ENCODE results near the gene WRAP73. TPM values are rescaled to one million over a fixed set of nuclear protein-coding genes. Genes with fewer than 3 reads are reported as not detected.

Gene WRAP73
- polyA plus RNA-seq, 3 donors, result 19.0 to 21.9 (median 21.9) TPM

DNA sequence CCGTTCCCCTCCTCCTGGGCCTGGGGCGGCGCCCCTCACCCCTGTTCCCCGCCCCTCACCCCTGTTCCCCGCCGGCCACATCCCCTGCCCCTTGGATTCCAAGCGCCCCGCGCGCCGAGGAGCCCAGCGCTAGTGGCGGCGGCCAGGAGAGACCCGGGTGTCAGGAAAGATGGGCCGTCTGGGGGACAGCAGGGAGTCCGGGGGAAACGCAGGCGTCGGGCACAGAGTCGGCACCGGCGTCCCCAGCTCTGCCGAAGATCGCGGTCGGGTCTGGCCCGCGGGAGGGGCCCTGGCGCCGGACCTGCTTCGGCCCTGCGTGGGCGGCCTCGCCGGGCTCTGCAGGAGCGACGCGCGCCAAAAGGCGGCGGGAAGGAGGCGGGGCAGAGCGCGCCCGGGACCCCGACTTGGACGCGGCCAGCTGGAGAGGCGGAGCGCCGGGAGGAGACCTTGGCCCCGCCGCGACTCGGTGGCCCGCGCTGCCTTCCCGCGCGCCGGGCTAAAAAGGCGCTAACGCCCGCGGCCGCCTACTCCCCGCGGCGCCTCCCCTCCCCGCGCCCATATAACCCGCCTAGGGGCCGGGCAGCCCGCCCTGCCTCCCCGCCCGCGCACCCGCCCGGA, 2.1 kb upstream of the WRAP73 start, which contains the start of gene TP73:
Gene TP73, plus strand, starts transcription at position 587 of the 618 bp plus-strand sequence. CDS start 29,850 bp downstream, outside the sequence.
- no peak for DNase-seq

DNA sequence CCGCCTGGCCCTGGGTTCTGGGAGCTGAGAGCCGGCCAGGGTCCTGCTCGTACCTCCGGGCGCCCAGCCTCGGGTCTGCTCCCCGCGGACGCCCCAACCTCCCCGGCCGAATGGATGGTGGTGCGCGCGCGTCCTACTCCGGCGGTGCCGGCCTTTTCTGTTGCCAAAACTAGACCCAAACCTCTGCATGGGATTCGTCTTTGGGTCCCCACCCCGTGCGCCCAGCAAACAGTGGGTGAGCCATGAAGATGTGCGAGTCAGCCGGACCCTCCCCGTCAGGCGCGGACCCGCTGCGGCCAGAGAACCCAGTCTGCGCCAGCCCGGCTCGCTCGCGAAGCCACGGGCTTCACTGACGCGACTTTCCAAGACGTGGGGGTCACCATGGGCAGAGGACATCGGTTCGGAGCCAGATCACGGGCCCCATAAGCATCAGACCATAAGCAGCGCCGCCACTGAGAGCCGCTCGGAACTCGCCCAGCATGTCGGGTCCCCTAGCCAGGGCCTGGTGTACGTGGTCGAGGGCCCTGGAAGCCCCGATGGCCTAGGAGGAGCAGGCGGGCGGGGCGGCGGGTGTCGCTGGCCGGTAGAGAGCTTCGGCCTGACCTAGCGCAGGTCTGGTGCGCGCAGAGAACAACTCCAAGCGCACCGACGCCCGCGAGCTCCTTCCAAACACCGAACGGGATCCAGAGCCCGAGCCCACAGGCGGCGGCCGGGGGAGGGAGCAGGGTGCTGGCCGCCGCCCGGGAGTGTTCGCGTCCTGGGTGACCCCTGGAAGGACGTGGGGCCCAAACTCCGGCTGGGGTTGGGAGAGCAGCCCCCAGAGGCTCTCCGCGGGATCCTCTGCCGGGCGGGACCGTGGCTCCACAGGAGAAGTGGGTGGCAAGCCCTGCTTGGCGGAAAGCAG, 1.4 kb upstream of the WRAP73 start:
- DNase-seq, result no peak

DNA sequence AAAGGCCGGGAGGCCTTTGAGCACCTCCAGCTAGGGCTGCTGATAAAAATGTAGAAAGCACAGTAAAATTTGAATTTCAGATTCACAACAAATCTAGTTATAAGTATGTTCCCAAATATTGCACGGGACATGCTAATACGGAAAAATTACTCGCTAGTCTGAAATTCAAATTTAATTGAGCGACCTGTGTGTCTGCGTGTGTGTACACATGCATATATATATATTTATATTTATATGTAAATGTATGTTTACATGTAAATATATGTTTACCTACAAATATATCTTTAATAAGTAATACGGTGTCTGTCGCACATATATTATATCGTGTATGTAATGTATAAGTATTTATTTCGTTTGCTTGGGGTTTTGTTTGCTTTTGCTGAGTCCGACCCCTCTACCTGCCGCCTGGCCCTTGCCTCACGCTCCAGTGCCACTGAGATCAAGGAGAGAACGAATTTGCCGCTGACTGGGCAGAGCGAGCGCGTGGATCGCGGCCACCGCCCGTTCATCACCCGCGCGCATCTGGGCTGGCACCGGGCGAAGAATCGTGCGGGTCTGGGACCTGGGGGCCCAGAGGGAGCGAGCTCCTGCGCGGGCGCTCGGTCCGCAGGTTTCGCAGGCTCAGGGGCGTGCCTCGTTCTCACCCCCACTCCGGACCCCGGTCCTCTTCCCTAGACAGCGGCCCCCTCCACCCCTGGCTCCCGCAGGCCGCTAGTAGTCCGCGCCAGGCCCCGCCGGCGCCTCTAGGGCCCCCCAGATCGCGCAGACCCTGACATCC, 534 bp upstream of the WRAP73 start:
- DNase-seq, result no peak

DNA sequence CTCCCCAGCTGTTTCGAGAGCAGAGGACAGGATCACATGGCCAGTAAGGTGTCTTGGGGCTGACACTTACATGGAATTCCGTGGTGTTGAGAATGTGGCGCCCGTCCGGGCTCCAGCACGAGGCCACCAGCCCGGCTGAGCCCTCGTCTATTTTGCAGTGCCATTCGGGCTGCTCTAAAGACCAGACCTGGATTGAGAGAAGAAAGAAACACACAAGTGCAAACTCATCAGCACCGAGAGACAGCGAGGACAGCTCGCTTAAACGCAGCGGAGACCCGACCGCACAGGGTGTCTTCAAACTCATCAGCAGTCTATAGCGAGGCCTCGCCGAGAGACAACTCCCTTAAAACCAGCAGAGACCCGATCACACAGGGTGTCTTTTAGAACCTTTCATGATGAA, 3.3 kb downstream of the WRAP73 start:
- no peak for DNase-seq

DNA sequence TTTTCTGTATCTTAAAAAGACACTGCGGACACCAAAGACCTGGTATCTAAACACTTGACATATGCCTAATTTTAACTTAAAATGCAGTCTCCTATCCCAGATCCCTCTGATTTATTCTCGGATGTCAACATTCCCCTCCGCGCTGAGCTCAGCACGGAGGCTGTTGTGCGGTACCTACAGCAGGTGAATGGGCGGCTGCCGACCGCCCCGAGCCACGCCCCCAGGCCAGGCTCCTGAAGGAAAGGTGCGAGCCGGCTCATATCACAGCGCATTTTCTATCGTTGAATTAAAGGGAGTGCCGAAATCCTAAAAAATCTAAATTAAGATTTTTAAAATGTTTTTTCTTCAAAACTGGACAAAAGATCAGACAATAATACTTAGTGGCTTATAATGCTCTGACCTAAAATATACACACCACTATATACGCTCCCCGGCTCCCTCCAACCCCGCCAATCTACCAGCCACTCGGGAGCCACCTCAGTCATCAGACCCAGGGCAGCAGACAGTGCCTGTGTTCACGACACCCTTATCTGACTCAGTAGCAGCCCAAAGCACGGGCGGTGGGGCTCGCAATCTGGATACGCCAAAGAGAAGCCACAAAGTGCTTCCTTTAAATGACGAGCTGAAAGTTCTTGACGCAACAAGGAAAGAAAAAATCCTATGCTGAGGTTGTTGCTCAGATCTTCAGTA, 4.1 kb downstream of the WRAP73 start:
- DNase-seq, result no peak

DNA sequence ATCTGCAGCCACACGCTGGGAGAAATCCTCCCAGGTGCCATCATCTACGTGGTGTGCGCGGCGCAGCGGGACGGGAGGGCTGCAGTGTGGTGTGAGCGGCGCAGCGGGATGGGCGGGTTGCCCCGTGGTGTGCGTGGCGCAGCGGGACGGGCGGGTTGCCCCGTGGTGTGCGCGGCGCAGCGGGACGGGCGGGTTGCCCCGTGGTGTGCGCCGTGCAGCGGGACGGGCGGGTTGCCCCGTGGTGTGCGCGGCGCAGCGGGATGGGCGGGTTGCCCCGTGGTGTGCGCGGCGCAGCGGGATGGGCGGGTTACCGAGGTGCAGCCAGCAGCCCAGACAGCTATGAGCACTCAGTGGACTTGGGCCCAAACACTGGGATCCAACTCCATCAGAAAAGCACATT, 4.7 kb downstream of the WRAP73 start:
- DNase-seq, result no peak

DNA sequence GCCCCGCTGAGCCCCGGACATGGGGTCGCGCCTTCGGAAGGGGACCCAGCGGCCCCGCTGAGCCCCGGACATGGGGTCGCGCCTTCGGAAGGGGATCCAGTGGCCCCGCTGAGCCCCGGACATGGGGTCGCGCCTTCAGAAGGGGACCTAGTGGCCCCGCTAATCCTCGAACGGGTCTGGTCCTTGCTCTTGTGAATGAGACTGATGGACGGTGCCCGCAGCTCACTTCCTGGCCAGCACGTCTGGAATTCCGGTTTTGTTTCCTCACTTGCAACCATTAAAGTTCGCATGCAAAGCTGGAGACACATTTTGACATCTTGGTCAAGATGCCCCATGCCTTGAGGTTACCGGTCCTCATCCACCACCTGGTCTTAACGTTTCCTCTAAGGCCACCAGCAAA, 5.6 kb downstream of the WRAP73 start:
- no peak for DNase-seq

DNA sequence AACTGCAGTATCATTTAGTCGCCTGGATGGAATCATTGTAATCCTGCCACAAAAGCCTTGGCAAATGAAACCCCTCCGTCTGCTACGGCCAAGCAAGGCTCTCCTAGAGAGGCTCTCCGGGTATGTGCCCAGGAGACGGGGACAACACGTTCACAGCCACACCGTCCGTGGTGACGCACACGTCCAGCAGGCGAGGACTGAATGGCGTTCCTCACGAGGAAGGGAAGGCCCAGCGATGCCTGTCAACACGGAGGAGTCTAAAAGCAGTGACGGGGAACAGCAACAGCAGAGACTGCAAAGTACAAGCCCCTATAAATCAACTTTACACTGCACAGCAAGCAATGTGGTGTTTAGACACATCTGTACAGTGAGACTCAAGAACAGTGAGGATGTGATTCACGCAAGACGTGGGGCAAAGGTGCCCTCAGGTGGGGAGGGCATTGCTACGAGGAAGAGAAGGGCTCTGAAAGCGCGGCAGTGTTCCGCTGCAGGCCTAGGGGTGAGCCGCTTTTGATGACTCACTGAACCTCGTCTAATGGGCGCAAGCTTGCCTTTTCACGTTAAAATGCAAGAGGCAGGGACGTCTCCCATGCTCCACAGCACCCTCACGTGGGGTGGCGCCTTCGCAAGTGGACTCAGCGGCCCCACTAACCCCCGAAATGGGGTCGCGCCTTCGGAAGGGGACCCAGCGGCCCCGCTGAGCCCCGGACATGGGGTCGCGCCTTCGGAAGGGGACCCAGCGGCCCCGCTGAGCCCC, 6.8 kb downstream of the WRAP73 start:
- peak; percentile 51 for DNase-seq

DNA sequence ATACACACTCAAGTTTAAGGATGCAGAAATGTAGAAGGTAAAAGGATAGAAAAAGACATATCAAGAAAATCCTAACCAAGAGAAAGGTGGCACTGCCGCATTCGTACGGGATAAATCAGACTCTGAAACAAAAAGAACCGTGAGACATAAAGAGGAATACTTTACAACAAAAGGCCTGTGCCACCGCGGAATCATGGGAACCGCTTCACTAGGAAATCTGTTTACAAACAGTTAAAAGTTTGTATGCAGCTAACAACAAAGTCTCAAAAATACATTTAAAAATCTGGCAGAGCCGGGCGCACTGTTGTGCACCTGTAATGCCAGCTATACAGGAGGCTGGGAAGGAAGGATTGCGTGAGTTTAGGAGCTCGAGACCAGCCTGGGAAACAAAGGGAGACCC, 8.1 kb downstream of the WRAP73 start:
- no peak for DNase-seq

DNA sequence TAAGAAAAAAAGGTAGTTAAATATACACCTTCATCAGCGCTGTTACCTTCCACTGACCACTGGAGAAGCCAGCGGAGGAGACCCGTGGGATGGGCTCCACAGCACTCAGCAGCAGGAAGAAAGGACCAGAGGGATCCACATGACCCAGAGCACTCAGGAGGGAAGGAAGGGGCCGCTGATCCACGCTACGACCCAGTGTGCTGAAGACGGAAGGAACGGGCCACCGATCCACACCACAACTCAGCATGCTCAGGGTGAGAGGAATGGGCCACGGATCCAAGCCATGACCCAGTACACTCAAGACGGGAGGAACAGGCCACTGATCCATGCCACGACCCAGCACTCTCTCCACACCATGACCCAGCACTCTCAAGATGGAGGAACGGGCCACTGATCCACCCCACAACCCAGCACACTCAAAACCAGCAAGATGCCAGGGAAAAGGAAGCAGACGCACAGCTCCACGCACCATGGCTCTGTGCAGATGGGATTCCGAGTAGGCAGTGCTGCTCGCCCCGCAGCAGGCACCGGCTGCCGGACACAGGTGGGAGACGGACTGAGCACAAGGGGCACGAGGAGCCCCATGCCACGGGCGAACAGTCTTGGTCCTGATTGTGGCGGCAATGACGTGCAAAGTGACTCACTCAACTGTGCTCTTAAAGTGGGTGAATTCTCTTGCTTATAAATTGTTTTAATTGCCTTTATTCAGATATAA, 8.7 kb downstream of the WRAP73 start:
- DNase-seq, result no peak

DNA sequence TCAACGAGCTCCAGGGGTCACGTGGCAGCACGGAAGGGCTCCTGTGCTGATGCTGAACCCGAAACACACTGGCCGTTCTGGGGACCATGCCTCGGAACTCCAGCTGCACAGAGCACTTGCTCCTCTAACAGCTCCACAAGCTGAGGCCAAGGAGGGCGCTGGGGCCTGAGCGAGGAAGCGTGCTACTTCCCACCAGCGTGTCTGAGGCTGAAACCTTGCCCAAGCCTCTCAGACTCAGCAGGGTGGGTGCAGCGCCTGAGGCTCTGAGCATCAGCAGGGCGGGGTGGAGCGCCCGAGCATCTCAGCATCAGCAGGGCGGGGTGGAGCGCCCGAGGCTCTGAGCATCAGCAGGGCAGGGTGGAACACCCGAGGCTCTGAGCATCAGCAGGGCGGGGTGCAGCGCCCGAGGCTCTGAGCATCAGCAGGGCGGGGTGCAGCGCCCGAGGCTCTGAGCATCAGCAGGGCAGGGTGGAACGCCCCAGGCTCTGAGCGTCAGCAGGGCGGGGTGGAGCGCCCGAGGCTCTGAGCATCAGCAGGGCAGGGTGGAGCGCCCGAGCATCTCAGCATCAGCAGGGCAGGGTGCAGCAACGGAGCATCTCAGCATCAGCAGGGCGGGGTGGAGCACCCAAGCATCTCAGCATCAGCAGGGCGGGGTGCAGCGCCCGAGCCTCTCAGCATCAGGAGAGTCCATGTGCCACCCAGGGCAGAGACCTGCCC, 9.6 kb downstream of the WRAP73 start:
- DNase-seq, result no peak

DNA sequence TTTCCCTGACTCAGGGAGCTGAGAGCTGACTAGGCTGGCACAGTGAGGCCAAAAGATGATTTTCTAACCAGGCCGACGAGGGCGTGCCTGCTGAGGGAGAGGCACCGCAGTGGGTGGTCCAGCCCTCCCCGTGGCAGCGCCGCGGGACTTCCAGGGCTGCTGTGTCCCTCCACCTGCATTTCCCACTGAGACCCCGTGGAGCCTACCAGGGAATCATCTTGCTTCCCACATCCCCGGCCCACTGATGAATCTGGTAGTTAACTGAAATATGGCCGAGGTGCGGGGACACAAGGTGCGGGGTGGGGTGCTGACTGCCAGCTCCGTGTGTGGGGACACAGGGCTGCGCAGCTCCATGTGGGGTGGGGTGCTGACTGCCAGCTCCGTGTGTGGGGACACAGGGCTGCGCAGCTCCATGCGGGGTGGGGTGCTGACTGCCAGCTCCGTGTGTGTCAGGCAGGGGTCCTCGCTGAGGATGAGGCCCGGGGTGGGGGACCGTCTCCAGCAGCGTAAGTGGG, 10.4 kb downstream of the WRAP73 start:
- DNase-seq, result no peak

DNA sequence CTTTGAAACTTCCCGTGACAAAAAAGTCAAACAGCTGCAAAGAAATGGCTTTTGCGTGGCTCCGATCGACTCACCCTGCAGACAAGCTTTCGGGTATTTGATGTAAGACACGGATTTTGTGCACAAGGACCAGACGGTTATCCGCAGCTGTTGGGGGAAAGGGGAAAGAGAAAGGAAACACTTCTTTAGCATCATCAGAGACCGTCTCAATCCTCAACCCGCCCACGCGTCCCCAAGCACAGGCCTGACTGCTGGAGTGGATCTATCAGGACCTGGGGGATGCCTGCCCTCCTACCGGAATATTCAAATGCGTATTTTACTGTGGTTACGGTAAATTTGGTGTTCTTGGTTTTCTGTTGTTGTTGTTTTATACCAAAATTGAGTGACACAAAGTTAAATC, 11.2 kb downstream of the WRAP73 start:
- DNase-seq, result no peak

DNA sequence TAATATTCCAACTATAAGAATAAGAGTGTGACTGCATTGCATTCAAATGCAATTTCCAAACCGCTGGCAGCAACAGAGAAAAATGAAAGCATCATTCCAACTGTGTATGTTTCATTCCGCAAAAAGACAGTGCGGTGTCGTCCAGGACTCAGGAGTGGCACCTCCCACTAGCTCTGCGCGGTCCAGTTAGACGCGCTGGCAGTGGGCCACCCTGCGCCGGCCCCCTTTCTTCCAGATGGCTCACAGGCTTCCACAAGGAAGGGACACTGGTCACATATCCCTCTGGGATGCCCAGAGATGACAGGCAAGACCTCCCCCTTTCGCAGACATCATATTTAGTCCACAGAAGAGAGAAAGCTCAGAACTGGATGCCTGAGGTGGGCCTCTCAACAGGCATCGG, 11.9 kb downstream of the WRAP73 start:
- DNase-seq, result no peak

DNA sequence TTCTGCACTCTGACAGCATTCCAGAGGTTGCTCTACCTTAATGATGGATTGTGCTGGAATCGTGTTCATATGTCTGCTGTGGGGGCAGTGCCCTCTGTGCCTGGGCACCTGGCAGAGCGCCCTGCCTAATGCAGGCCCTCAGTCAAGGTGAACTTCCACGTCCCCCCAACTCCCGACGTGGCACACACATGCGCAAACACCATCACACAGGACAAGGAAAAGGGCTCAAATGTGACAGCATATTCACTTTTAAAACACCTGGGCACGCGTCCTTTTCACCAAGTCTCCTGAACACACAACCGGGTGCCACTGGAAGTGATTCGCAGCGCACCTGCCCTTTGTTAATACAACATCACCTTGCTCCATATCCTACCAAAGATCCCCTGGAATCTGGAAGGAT, 13.4 kb downstream of the WRAP73 start:
- DNase-seq, result no peak

DNA sequence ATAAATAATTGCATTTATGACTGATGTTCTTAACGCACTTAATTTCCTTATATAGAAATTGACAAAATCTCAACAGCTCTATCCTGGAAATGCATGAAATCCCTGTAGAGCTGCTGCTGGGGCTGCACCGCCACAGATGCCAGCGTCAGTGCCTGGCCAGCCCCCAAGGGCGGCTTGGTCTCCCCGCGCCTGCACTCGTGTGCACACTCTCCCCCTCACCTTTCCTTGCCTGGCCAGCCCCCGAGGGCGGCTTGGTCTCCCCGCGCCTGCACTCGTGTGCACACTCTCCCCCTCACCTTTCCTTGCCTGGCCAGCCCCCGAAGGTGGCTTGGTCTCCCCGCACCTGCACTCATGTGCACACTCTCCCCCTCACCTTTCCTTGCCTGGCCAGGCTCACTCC, 13.8 kb downstream of the WRAP73 start:
- DNase-seq, result no peak

DNA sequence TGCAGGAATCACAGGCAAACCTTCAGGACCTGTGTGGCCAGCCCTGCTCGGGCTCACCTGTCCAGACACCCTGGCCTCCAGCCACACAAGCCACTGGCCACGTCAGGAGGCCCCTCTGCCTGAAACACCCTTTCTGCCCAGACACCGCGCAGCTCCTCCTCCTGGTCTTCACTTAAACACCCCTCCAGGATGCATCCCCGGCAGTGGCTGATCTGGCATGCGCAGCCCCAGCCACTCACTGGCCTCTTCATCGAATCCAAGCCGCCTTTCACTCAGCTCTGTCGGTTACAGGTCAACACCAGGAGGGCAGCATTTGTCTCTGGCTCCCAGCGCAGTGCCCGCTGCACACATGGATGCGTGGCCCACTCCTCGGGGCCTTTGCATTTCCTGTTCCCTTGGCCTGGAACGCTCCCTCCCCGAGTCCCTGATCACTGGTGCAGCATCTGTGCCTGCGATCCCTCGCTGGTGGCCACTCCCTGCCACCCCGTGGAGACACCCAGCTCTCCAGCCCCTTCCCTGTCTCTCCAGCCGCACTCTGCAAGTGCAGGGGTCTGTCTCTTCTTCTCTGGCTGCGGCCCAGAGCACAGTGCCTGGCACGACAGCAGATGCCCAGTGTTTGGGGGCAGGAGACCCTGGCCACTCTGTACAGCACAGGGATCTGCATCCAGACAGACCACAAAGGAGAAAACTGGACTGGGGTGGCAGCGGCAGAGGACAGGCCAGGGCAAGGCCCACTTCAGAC, 15.7 kb downstream of the WRAP73 start:
- no peak for DNase-seq

DNA sequence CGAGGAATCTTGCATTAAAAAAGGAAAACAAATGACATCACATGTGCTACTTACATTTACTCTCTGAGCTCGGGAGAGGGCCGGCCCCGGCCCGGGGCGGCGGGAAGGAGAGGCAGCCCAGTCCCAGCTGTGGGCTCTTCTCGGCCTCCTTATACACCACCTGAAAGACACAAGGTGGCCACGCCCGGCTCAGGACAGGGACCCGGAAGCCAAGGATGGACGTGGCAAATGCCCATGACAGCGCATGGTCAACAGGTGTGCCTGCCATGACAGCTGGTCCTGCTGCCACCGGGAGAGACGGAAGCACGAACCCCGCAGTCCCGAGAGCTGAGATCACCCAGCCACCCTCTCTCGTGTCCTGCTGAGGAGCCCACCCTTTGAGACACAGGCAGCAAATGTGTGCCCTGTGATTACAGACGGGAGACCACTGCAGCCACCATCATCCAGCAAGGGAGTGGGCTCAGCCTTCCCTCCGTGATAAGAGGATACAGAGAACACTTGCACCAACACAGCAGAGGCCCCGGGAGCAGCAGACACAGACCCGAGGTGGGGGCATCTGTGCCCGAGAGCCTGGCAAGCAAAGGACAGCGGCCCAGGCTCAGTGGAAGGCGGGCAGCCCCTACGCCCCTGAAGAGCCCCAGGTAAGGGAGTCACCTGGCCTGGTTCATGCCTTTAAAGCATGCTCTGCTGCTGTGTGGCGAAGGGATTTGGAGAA, 16.4 kb downstream of the WRAP73 start:
- no peak for DNase-seq
